G401 (cell line): ENCODE data around the gene FASTK. TPM values are rescaled to one million over a fixed set of nuclear protein-coding genes. Genes with fewer than 3 reads are reported as not detected.

Experiments
- total RNA-seq: library from RNA; depleted of rRNA; stranded (reverse); fragments of >200 nt; shearing (Covaris generic); gene quantifications from 2 replicates; pipeline ENCODE4 v1.2.3, GENCODE V29; 2014; rRNA removed

FASTK gene
- total RNA-seq, 1 experiment from 2014 or later: 57.2 TPM

Other genes with a start within 250 kb of the FASTK start
- gene AOC1, start 228.3 kb downstream of the FASTK start, total RNA-seq: 0.92 TPM in 1 of 2 replicates, not detected in the other
- gene KCNH2, start 102.5 kb downstream of the FASTK start, total RNA-seq: 10.8 and 11.5 TPM in 2 replicates
- gene NOS3, start 89.8 kb downstream of the FASTK start, total RNA-seq: 34.5 and 41.6 TPM in 2 replicates
- gene ATG9B, start 56.3 kb downstream of the FASTK start, total RNA-seq: 0.34 and 0.49 TPM in 2 replicates
- 34.0 and 57.0 TPM in 2 replicates for gene ABCB8, start 52.4 kb downstream of the FASTK start, total RNA-seq
- gene ASIC3, start 32.3 kb downstream of the FASTK start, total RNA-seq: not detected in 2 replicates
- 18.5 and 25.3 TPM in 2 replicates for gene CDK5, start 22.9 kb downstream of the FASTK start, total RNA-seq
- gene SLC4A2, start 21.2 kb downstream of the FASTK start, total RNA-seq: 363 and 382 TPM in 2 replicates
- gene TMUB1, start 2.7 kb upstream of the FASTK start, total RNA-seq: 94.3 and 112 TPM in 2 replicates
- gene AGAP3, start 5.7 kb upstream of the FASTK start, total RNA-seq: 49.4 and 51.9 TPM in 2 replicates
- 0.37 TPM in 1 of 2 replicates, not detected in the other for gene GBX1, start 86.9 kb upstream of the FASTK start, total RNA-seq
- gene ASB10, start 106.4 kb upstream of the FASTK start, total RNA-seq: not detected in 2 replicates
- not detected in 2 replicates for gene H2BK1, start 129.7 kb upstream of the FASTK start, total RNA-seq
- gene ABCF2, start 146.4 kb upstream of the FASTK start, total RNA-seq: 63.0 and 99.0 TPM in 2 replicates
- 22.3 and 31.1 TPM in 2 replicates for gene CHPF2, start 151.7 kb upstream of the FASTK start, total RNA-seq
- gene SMARCD3, start 167.9 kb upstream of the FASTK start, total RNA-seq: 65.7 and 68.2 TPM in 2 replicates